GM12892 (cell line): Measurements from ENCODE around the gene CALCOCO2.
A peak's percentile ranks its signal among the peaks of the same experiment; 100 is the strongest.

ENCODE experiments used
- POLR2A ChIP-seq: IDR thresholded peaks from 2 replicates; pipeline ENCODE4 v1.6.1; 2011; ENCODE audit warnings: low read depth, low read length, control low read depth
- POLR2AphosphoS5 ChIP-seq: IDR thresholded peaks from 2 replicates; pipeline ENCODE4 v1.6.1; 2011; ENCODE audit warnings: low read depth, low read length, control low read depth

DNA sequence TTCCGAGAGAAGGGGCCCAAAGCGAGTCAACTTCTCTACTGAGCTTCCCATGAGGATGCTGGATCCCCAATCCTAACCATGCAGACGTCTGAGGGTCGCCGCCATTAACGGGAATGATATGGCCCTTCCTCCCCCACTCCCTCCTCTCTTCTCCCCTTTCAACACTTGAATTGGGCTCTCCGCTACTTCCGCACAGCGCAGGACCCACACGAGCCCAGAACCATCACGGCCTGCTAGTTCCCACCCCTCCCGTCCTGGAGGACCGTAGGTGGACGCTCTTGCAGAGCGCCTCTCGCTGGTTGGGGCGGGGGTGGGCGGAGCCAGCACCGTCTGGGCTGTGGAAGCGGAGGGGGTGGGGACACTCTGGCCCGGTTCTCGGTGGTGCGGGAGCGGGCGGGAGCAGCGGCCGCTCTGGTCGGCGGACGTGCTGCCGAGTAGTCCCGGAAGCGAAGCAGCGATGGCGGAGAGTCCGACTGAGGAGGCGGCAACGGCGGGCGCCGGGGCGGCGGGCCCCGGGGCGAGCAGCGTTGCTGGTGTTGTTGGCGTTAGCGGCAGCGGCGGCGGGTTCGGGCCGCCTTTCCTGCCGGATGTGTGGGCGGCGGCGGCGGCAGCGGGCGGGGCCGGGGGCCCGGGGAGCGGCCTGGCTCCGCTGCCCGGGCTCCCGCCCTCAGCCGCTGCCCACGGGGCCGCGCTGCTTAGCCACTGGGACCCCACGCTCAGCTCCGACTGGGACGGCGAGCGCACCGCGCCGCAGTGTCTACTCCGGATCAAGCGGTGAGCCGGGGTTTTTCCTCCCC lies 77.4 kb downstream of the CALCOCO2 start, which contains the start of gene UBE2Z:
- TF ChIP-seq POLR2AphosphoS5 (peak; percentile 91), POLR2A (peak; percentile 91)
